A549 (cell line): Measurements from ENCODE around the gene BRI3. TPM values are rescaled to one million over a fixed set of nuclear protein-coding genes. Genes with fewer than 3 reads are reported as not detected.

Experiments used
- ATAC-seq, 2 experiments: fragments of 200-7000 bp in 1 of 2; fragments of >200 bp in 1 of 2; cut with Nextera tagmentation in 1 of 2; cut with Tn5 transposase in 1 of 2; 3 replicates each; pipeline versions ENCODE4 v1.8.0 to v1.9.1; 2018 to 2020; ENCODE audit warnings: mild to moderate bottlenecking in 1 of 2, moderate library complexity in 1 of 2
- CTCF ChIA-PET: fragments of 300-600 bp; sonication (Branson Sonifier 250); formaldehyde crosslinking; extraction: SDS; loops from one replicate; lab custom pipeline; 2021; ENCODE audit warnings: antibody characterized with exemption, inconsistent platforms; lab: Yijun Ruan, JAX
- POLR2A ChIA-PET: fragments of 350-600 bp; formaldehyde crosslinking; extraction: SDS; loops from one replicate; lab custom pipeline; 2021; ENCODE audit warnings: antibody characterized with exemption, inconsistent platforms; lab: Yijun Ruan, JAX
- DNase-seq, 2 experiments: peaks; one replicate each; pipeline versions ENCODE4 v3.0.0 to v3.0.0-alpha.2; 2011 to 2016; ENCODE audit warnings: low read depth in 1 of 2, low spot score in 1 of 2
- FAIRE-seq: peaks from 2 replicates; lab custom pipeline; 2011; peaks lifted over from hg19 to GRCh38; lab: Jason Lieb, UNC
- H3K27ac ChIP-seq, 2 experiments: fragments of >200 bp; sonication (Bioruptor Twin); formaldehyde crosslinking; 3 replicates each; pipeline ENCODE4 v1.5.1; 2016 to 2017
- H3K4me1 ChIP-seq: fragments of >200 bp; sonication (Bioruptor Twin); formaldehyde crosslinking; 3 replicates; pipeline ENCODE4 v1.6.1; 2016
- H3K4me2 ChIP-seq: fragments of >200 bp; sonication (Bioruptor Twin); formaldehyde crosslinking; 3 replicates; pipeline ENCODE4 v1.6.1; 2016
- H3K4me3 ChIP-seq: fragments of >200 bp; sonication (Bioruptor Twin); formaldehyde crosslinking; 3 replicates; pipeline ENCODE4 v1.5.1; 2016
- H3K9me3 ChIP-seq: fragments of >200 bp; sonication (Bioruptor Twin); formaldehyde crosslinking; 3 replicates; pipeline ENCODE4 v1.6.1; 2016
- CHD4 ChIP-seq: fragments of 200-600 bp; sonication (generic); IDR thresholded peaks from 2 replicates; pipeline ENCODE4 v1.6.1; 2016; ENCODE audit warnings: antibody characterized with exemption, mild to moderate bottlenecking, borderline replicate concordance
- EHMT2 ChIP-seq: fragments of 200-600 bp; sonication (generic); IDR thresholded peaks from 2 replicates; pipeline ENCODE4 v1.6.1; 2016; ENCODE audit warnings: antibody characterized with exemption, low read depth, mild to moderate bottlenecking, moderate library complexity
- EP300 ChIP-seq, 2 experiments: fragments of >200 bp; sonication (Bioruptor Twin); formaldehyde crosslinking; IDR thresholded peaks; 2 replicates in 1 of 2; 3 replicates in 1 of 2; pipeline ENCODE4 v1.6.1; 2016 to 2017
- ESRRA ChIP-seq: fragments of 150-350 bp; IDR thresholded peaks from 2 replicates; pipeline ENCODE4 v1.6.1; 2014; ENCODE audit warnings: mild to moderate bottlenecking, low read length, borderline replicate concordance
- FOSL2 ChIP-seq, 2 experiments: fragments of 450-650 bp in 1 of 2; fragments of >200 bp in 1 of 2; sonication (Bioruptor Twin) in 1 of 2; formaldehyde crosslinking; IDR thresholded peaks; 2 replicates each; pipeline versions ENCODE4 v1.5.0 to v1.6.1; 2016 to 2020; ENCODE audit warnings: mild to moderate bottlenecking in 1 of 2, moderate library complexity in 1 of 2
- FOXS1 ChIP-seq: fragments of 250-450 bp; sonication (Bioruptor Pico); IDR thresholded peaks from 2 replicates; pipeline ENCODE4 v1.5.0; 2020; ENCODE audit warnings: mild to moderate bottlenecking, moderate library complexity
- GATA3 ChIP-seq: IDR thresholded peaks from 2 replicates; pipeline ENCODE4 v1.6.1; 2012; ENCODE audit warnings: borderline replicate concordance
- HDAC2 ChIP-seq: fragments of 200-600 bp; sonication (generic); IDR thresholded peaks from 2 replicates; pipeline ENCODE4 v1.6.1; 2016
- HEYL ChIP-seq: fragments of 250-450 bp; sonication (Bioruptor Pico); IDR thresholded peaks from 2 replicates; pipeline ENCODE4 v1.8.0; 2021; ENCODE audit warnings: mild to moderate bottlenecking, moderate library complexity
- HOXB5 ChIP-seq: fragments of 250-450 bp; sonication (Bioruptor Pico); IDR thresholded peaks from 2 replicates; pipeline ENCODE4 v1.5.0; 2020; ENCODE audit warnings: mild to moderate bottlenecking, moderate library complexity
- JUN ChIP-seq, 2 experiments: fragments of >200 bp; sonication (Bioruptor Twin); formaldehyde crosslinking; IDR thresholded peaks; 2 replicates in 1 of 2; 3 replicates in 1 of 2; pipeline ENCODE4 v1.6.1; 2016 to 2017
- JUNB ChIP-seq: fragments of >200 bp; sonication (Bioruptor Twin); formaldehyde crosslinking; IDR thresholded peaks from 2 replicates; pipeline ENCODE4 v1.6.1; 2016
- KDM1A ChIP-seq: fragments of 200-600 bp; sonication (generic); IDR thresholded peaks from 2 replicates; pipeline ENCODE4 v1.6.1; 2016; ENCODE audit warnings: low read depth, mild to moderate bottlenecking
- NFE2L2 ChIP-seq: fragments of 150-350 bp; conservative IDR thresholded peaks from 2 replicates; pipeline ENCODE4 v1.6.1; 2014; ENCODE audit warnings: low read length
- NR3C1 ChIP-seq: fragments of >200 bp; sonication (Bioruptor Twin); formaldehyde crosslinking; IDR thresholded peaks from 3 replicates; pipeline ENCODE4 v1.6.1; 2017
- PHF8 ChIP-seq: fragments of 200-600 bp; sonication (generic); IDR thresholded peaks from 2 replicates; pipeline ENCODE4 v1.6.1; 2016; ENCODE audit warnings: low read depth, mild to moderate bottlenecking, antibody characterized with exemption, moderate library complexity, borderline replicate concordance
- POLR2A ChIP-seq: IDR thresholded peaks from 2 replicates; pipeline ENCODE4 v1.6.1; 2012; ENCODE audit warnings: mild to moderate bottlenecking, low read length
- RCOR1 ChIP-seq: fragments of 150-350 bp; IDR thresholded peaks from 2 replicates; pipeline ENCODE4 v1.6.1; 2014; ENCODE audit warnings: antibody characterized with exemption, low read length, low read depth
- RFX5 ChIP-seq: fragments of 450-650 bp; IDR thresholded peaks from 2 replicates; pipeline ENCODE4 v1.7.1; 2014; ENCODE audit warnings: antibody characterized with exemption, mild to moderate bottlenecking, moderate library complexity
- RNF2 ChIP-seq: fragments of 200-600 bp; sonication (generic); IDR thresholded peaks from 2 replicates; pipeline ENCODE4 v1.6.1; 2016; ENCODE audit warnings: low read depth, mild to moderate bottlenecking, antibody characterized with exemption, moderate library complexity, borderline replicate concordance
- SMC3 ChIP-seq: fragments of >200 bp; sonication (Bioruptor Twin); formaldehyde crosslinking; IDR thresholded peaks from 3 replicates; pipeline ENCODE4 v1.6.1; 2018; ENCODE audit warnings: inconsistent platforms
- SREBF2 ChIP-seq: fragments of 450-650 bp; IDR thresholded peaks from 2 replicates; pipeline ENCODE4 v1.6.1; 2014; ENCODE audit warnings: mild to moderate bottlenecking, moderate library complexity
- TP53 ChIP-seq: fragments of 250-450 bp; sonication (Bioruptor Pico); IDR thresholded peaks from 2 replicates; pipeline ENCODE4 v1.5.0; 2021; ENCODE audit warnings: mild to moderate bottlenecking, moderate library complexity
- ZC3H11A ChIP-seq: fragments of 450-650 bp; IDR thresholded peaks from 2 replicates; pipeline ENCODE4 v1.6.1; 2014; ENCODE audit warnings: antibody characterized with exemption, mild to moderate bottlenecking
- ZNF302 ChIP-seq: fragments of 250-450 bp; sonication (Bioruptor Pico); IDR thresholded peaks from 2 replicates; pipeline ENCODE4 v1.9.0; 2021; ENCODE audit warnings: inconsistent platforms, mild to moderate bottlenecking, moderate library complexity
- WGBS: methylation state at CpG from one replicate; pipeline ENCODE4 v1.1.6; 2017; ENCODE audit errors: missing lambda C conversion rate; 5-methylcytosine and 5-hydroxymethylcytosine counted together
- polyA minus RNA-seq: library from RNA; depleted of rRNA, polyadenylated mRNA; stranded (reverse); fragments of >200 nt; gene quantifications from 2 replicates; pipeline ENCODE4 v1.2.3, GENCODE V29; 2011; rRNA and poly(A)+ RNA removed
- polyA plus RNA-seq, 4 experiments: library from polyadenylated mRNA; depleted of rRNA in 3 of 4; stranded (reverse); fragments of >200 nt; fragmentation: RNase III in 1 of 4; extraction: RNeasy Plus Mini Kit Qiagen cat#74134 plus additional on column Dnase treatment in 1 of 4; gene quantifications; 2 replicates in 3 of 4; 3 replicates in 1 of 4; pipeline ENCODE4 v1.2.3, GENCODE V29; 2011 to 2017
- TF ChIP-seq, protein P1 (sequence below): fragments of 200-600 bp; sonication (generic); IDR thresholded peaks from 2 replicates; pipeline ENCODE4 v1.6.1; 2016; ENCODE audit warnings: antibody characterized with exemption, mild to moderate bottlenecking, moderate library complexity

BRI3 gene, protein sequence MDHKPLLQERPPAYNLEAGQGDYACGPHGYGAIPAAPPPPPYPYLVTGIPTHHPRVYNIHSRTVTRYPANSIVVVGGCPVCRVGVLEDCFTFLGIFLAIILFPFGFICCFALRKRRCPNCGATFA
- polyA plus RNA-seq (2011; rRNA removed) (61.0 and 68.3 TPM in 2 replicates), polyA plus RNA-seq (2017; fragmentation: RNase III; extraction: RNeasy Plus Mini Kit Qiagen cat#74134 plus additional on column Dnase treatment) (60.8 to 73.0 TPM (median 61.5 TPM) in 3 replicates), polyA minus RNA-seq (49.2 and 51.8 TPM in 2 replicates)
- 67.0 and 79.0 TPM in 2 replicates for polyA plus RNA-seq (2012; cell fraction: cytosol; rRNA removed)
- polyA plus RNA-seq (2012; cell fraction: nucleus; rRNA removed) = 29.3 and 35.6 TPM in 2 replicates

DNA sequence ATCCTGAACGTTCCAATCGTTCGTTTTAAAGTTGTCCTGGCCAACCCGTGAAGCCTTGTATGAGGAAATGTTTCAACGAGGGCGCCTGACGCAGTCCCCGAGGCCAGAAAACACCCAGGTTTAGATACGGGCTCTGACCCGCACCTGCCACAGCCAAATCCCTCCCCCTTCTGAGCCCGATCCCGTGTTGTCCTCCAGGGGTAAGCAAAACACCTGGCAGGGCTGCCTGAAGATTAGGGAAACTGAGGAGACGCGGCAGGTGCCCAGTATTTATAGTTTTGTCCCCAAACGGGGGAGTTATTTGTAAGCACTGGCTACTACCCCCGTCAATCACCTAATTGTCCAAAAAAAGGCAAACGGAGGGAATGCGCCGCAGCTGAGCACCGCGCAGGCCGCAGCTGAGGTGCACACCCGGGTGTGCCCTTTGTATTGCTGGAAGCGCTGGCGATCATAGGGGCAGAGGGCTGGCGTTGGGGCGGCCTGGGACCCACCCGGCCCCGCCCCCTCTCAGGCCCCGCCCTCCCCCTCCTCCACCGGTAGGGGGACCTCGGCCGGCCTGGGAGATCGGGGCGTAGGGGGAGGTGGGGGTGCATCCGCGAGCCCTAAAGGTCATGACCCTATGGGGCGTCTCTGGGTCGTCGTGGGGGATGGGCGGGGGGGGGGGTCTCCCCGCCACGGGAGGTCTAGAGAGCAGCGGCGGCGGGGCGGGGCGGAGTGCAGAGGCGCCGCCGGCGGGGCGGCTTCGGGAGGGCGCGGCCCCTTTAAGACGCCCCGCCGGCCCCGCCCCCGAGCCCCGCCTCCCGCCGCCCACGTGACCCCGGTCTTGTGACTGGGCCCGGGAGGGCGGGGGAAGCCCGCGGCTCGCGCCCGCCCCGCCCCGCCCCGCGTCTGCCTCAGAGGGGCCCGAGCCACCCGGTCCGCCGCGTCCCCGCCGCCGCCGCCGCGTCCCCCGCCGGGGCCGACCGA, at the start of gene BRI3:
Gene BRI3 (plus strand): TSS at position 896 of the 966 bp plus-strand sequence. CDS start 110 bp downstream, outside the sequence.
- peak within 1 kb of the TSS; percentile 98 for H3K4me2 ChIP-seq
- peak within 1 kb of the TSS; percentile 98 to 99 for H3K27ac ChIP-seq
- POLR2A ChIA-PET = interaction anchor here (2.3 kb wide), 1 partner anchor 14 kb away, joined by 6 read pairs; no protein-coding TSS in a partner anchor
- DNase-seq = peak; percentile 85 to 90
- TF ChIP-seq JUNB = no peak
- peak; percentile 70; the same call in 1 of the 2 replicates for TF ChIP-seq PHF8
- no peak for TF ChIP-seq FOXS1 (CRISPR knock-in tag)
- no peak for TF ChIP-seq FOSL2 (IDR thresholded peaks at IDR 0.05)
- TF ChIP-seq FOSL2 (CRISPR knock-in tag; IDR thresholded peaks at IDR 0.05) = no peak
- TF ChIP-seq KDM1A = no peak
- no peak for TF ChIP-seq HDAC2
- no peak for TF ChIP-seq ZNF302 (CRISPR knock-in tag)
- TF ChIP-seq JUN (IDR thresholded peaks at IDR 0.05) = peak; percentile 40 to 76; a peak in 3 of 5 replicates
- no peak for TF ChIP-seq NFE2L2
- peak in 1 of 2 experiments; percentile 36; a peak in 1 of 5 replicates for TF ChIP-seq EP300 (IDR thresholded peaks at IDR 0.05)
- no peak for TF ChIP-seq RNF2
- peak; percentile 91 for TF ChIP-seq POLR2A
- no peak for TF ChIP-seq CHD4
- TF ChIP-seq HOXB5 (CRISPR knock-in tag) = no peak
- TF ChIP-seq TP53 (CRISPR knock-in tag) = no peak
- no peak for TF ChIP-seq SMC3
- TF ChIP-seq, protein P1, sequence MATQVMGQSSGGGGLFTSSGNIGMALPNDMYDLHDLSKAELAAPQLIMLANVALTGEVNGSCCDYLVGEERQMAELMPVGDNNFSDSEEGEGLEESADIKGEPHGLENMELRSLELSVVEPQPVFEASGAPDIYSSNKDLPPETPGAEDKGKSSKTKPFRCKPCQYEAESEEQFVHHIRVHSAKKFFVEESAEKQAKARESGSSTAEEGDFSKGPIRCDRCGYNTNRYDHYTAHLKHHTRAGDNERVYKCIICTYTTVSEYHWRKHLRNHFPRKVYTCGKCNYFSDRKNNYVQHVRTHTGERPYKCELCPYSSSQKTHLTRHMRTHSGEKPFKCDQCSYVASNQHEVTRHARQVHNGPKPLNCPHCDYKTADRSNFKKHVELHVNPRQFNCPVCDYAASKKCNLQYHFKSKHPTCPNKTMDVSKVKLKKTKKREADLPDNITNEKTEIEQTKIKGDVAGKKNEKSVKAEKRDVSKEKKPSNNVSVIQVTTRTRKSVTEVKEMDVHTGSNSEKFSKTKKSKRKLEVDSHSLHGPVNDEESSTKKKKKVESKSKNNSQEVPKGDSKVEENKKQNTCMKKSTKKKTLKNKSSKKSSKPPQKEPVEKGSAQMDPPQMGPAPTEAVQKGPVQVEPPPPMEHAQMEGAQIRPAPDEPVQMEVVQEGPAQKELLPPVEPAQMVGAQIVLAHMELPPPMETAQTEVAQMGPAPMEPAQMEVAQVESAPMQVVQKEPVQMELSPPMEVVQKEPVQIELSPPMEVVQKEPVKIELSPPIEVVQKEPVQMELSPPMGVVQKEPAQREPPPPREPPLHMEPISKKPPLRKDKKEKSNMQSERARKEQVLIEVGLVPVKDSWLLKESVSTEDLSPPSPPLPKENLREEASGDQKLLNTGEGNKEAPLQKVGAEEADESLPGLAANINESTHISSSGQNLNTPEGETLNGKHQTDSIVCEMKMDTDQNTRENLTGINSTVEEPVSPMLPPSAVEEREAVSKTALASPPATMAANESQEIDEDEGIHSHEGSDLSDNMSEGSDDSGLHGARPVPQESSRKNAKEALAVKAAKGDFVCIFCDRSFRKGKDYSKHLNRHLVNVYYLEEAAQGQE = no peak
- no peak for TF ChIP-seq SREBF2
- no peak for TF ChIP-seq ZC3H11A
- TF ChIP-seq RFX5 = no peak
- TF ChIP-seq ESRRA = no peak
- TF ChIP-seq NR3C1 = no peak
- TF ChIP-seq EHMT2 = no peak
- no peak for TF ChIP-seq RCOR1
- no peak for TF ChIP-seq GATA3
- no peak for TF ChIP-seq HEYL (CRISPR knock-in tag)
- no peaks in the 10 kb centered on the region for H3K9me3 ChIP-seq
- 14% methylated on average over 22 of the region's 92 CpGs for WGBS
- peaks cover 63% of the 10 kb centered on the region for H3K4me1 ChIP-seq
- FAIRE-seq = no peak
- CTCF ChIA-PET = interaction anchor here (1.4 kb wide), 1 partner anchor 14 kb away, joined by 3 read pairs; no protein-coding TSS in a partner anchor
- H3K4me3 ChIP-seq = peak within 1 kb of the TSS; percentile 98
- ATAC-seq = peak; percentile 76 to 79
